HG02852 (cell line): ENCODE measurements around the gene ELL.

Experiments used
- ATAC-seq: cut with Tn5 transposase; IDR thresholded peaks from one replicate; pipeline ENCODE4 v1.9.1; 2021; ENCODE audit warnings: mild to moderate bottlenecking, moderate library complexity; ENCODE audit not compliant: unreplicated experiment

The ELL gene

GRCh38 chr19:18490728-18491127, 31.1 kb downstream of the ELL start:
- ATAC-seq: no peak

DNA sequence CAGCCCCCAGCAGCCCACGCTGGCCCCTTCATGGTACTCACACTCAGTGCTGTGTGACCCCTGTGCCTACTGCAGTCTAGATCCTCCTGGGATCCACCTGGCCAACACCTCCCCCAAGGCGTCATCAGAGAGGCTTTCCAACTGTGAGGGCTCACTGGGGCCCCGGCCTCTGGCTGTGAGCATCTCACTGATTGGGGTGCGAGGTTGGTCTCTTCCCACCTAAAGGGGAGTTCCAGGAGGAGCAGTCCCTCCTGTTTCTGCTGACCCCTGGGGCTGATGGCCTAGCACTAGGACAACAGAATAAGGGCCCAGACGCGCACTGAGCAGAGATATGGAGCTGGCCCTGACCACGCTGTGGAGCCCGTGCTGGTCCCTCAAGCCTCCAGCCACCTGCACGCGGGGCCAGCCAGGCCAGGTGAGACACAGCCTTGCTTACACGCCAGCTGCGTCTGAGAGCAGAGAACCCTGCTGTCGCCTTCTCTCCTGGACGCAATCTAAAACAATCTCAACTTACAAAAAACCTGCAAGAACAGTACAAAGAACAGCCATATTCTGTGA, 32.2 kb downstream of the ELL start:
- no peak for ATAC-seq

DNA sequence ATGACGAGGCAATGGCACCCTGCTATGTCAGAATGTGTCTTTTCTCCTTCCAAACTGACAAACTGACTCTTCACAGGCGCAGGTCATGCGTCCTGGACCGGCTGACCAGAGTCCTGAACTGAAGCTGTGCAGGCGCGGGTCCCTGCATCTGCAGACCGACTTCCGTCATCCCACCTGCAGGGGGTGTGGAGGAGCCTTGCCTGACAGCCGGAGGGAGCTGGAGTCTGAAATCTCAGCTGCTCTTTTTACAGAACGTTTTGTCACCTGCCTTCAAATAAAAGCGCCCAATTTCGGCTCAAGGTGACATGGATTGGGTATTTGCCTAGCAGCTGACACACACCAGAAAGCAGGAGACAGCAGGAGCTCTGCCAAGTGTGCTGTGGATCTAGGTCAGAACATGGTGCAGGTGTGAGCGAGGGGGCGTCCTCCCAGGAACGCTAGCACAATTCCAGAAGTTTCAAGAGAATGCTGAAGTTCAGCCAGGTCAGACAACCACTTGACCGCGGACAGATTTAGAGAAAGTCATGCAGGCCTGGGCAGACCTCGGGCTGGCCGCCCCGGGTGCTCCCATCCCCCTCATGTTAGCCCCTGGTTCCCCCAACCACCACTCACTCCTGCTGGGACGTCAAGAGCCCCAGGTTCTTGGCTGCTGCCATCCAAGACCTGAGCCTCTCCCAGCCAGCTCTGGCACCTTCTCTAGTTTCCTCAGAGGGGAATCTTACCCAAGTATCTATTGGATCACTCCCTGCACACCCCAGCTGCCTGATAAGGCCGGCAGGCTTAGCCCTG, 32.8 kb downstream of the ELL start:
- ATAC-seq: no peak

GRCh38 chr19:18488403-18488723, 33.5 kb downstream of the ELL start:
- ATAC-seq: no peak

- ATAC-seq: no peak
These were observed 34.1 kb downstream of the ELL start for GRCh38 chr19:18487576-18488402.

GRCh38 chr19:18486746-18487145, 35.1 kb downstream of the ELL start:
- ATAC-seq: no peak

DNA sequence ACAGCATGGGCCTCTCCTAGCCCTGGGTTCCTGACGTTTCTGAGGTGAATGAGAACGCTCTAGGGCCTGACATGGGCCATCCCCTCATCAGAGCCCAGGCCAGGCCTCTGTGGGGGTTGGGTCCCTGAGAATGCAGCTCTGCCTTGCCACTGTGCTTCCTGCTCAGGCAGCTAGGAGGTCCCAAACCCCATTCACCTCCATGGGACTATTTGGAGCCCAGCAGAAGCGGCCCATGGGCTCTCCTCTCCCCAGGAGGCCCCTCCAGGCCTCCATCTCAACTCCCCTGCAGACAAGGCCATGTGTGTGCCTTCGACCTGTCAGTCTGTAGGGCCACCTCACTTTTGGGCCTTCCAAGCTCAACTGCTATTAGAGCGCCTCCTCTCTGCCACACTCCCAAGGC, 36.9 kb downstream of the ELL start:
- ATAC-seq: no peak

DNA sequence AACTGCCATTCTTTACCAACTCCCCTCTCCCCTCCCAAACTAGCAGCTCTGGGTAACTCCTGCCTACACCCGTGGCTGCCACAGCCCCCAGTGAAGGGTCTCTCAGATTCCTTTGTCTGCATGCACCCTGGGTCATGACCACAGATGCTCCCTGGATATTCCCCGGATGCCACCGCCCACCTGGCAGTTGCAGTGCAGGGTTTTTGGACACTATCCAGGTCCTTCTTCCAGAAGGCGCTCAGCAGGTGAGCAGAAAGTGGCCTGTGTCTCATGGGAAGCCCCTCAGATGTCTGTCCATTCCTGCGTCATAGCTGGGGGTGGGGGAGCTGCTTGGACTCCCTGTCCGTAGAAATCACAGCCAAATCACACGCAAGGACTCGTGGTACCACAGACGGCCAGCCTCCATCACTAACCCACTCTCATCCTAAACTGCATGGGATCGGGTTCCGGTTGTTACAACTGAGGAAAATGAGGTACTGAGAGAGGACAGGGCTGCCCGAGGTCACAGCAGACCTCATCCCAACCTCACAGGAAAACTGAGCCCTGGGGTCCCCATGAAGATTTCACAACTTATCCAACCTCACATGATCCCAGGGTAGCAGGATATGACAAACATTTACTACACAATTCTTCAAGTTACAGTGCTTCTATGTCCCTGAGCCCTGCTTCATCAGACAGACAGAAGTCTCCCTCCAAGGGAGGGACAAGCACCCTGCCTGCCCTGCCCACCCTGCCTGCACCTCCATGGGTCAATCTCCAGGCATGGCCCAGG, 38.6 kb downstream of the ELL start:
- ATAC-seq: no peak

DNA sequence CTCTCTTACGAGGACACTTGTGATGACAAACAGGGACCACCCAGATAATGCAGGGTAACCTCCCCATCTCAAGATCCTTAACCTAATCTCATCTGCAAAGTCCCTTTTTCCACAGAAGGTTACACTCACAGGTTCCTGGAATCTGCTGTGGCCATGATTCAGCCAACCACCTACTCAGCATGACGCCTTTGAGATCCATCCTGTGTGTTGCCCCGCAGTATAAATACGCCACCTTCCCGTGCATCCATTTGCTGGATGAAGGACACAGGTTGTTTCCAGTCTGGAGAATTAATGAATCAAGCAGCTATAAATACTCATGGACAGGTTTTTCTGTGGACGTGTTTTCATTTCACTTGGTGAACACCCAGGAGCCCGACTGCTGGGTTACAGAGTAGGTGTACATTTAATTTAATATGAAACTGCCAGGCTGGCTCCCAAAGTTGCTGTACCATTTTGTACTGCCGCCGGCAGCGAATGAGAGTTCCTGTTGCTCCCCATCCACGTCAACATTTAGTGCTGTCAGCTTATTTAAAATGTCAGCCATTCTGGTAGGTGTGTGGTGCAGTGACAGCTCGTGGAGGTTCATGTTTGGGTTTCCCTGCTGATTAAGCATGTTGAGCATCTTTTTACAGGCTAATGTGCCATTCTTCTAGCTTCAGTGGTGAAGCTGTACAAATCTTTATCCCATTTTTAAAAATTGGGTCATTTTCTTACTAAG, 40.2 kb downstream of the ELL start:
- no peak for ATAC-seq

DNA sequence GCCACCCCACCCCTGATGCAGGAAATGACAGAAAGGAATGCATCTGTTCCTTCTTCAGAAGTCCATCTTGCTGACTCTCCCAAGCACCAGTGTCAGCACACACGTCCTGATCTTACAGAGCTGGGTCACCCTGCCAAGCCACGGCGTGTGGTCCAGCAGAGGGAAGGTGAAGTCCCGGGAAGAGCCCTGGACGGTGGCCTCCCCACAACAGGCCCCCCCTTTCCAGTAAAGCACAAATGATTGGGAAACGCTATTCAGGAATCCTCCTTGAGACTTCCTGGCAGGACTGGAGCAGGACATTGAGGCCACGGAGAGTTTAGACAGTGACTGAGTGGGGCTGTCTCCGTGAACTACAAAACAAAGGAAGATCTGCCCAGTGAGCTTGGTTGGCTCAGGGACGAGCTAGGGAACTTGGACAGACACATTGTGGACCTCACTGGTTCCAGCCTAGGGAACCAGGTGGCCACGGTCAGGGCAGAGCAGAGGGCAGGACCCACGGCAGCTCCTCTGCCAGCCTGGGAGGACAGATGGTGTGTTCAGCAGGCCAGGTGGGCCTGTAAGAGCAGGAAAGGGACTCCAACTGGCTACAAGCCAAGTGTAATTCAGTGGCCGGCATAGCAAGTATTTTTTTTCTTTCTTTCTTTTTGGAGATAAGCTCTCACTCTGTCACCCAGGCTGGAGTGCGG, 41.7 kb downstream of the ELL start:
- ATAC-seq: no peak

- peak; percentile 80 for ATAC-seq
These were observed 43.1 kb downstream of the ELL start for GRCh38 chr19:18478545-18479311.

GRCh38 chr19:18477974-18478373, 43.9 kb downstream of the ELL start:
- no peak for ATAC-seq

- ATAC-seq: no peak
These were observed 44.7 kb downstream of the ELL start for GRCh38 chr19:18477042-18477779.

DNA sequence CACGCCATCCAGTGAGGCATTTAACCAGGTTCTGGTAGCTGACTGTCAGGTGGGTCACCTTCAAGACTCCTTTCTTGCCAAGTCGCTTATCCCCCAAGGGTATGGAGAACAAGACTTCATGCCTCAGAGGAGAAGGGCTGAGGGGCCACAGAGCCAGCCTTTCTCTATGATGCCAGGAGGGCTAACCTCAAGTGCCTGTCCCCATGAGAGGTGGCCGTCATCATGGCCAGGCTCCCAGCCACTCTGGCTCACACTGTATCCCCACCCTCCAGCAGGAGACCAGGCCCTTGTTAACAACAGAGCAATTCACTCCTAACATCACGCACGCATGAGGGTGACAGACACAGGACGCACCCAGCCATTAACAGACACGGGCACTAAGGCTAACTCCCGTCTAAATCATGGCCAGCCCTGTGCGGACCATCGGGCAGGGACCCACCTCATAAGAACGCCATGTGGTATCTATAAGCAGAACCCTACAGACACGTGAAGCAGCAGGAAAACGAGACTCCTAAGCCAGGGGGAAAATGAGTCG, 45.3 kb downstream of the ELL start:
- no peak for ATAC-seq

GRCh38 chr19:18475762-18476331, 46.0 kb downstream of the ELL start:
- ATAC-seq: no peak

- no peak for ATAC-seq
These were observed 46.8 kb downstream of the ELL start for GRCh38 chr19:18475004-18475453.

- ATAC-seq: no peak
These were observed 47.4 kb downstream of the ELL start for GRCh38 chr19:18474366-18474887.

- no peak for ATAC-seq
These were observed 48.2 kb downstream of the ELL start for GRCh38 chr19:18473706-18474087.
